Measurements from ENCODE around the gene ADISSP. TPM values are rescaled to one million over a fixed set of nuclear protein-coding genes. Genes with fewer than 3 reads are reported as not detected.

ADISSP gene
- total RNA-seq, 1 donor from 2014 or later = 34.8 TPM

DNA sequence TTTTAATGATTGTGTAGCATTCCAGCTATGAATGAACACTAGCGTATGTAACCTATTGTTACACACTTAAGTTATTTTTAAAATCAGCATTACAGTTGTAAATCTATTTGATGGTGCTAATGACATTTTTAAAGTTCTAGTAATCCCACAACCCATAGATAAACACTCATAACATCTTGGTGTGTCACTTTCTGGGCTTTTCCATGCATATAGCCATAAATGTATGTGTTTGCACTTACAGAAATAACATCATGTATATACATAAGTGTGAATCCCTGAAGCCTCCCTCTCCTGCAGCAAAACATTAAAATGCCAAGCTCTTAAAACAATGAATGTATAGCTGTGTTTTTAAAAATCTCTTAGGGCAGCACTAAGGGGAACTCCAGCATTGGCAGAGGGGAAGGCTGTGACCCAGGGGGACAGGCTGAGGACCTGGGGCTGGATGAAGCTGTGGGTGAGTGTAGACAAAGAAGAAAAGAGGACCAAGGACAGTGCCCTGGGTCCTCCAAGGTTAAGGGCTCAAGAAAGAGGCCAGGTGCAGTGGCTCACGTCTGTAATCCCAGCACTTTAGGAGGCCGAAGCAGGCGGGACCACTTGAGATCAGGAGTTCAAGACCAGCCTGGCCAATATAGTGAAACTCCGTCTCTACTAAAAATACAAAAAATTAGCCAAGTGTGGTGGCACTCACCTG lies 19.9 kb upstream of the ADISSP start:
- TF ChIP-seq, protein P1, sequence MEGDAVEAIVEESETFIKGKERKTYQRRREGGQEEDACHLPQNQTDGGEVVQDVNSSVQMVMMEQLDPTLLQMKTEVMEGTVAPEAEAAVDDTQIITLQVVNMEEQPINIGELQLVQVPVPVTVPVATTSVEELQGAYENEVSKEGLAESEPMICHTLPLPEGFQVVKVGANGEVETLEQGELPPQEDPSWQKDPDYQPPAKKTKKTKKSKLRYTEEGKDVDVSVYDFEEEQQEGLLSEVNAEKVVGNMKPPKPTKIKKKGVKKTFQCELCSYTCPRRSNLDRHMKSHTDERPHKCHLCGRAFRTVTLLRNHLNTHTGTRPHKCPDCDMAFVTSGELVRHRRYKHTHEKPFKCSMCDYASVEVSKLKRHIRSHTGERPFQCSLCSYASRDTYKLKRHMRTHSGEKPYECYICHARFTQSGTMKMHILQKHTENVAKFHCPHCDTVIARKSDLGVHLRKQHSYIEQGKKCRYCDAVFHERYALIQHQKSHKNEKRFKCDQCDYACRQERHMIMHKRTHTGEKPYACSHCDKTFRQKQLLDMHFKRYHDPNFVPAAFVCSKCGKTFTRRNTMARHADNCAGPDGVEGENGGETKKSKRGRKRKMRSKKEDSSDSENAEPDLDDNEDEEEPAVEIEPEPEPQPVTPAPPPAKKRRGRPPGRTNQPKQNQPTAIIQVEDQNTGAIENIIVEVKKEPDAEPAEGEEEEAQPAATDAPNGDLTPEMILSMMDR (IDR thresholded peaks at IDR 0.05; ENCODE audit: insufficient read depth, low read length, poor library complexity, severe bottlenecking) = no peak
- Histone ChIP-seq H3K4me3 (ENCODE audit: low read depth, low read length) (peak overlapping the region; percentile 34), H3K27me3 (ENCODE audit: control insufficient read depth, insufficient read depth, low read length) (no peaks in the 10 kb centered on the region), H3K36me3 (ENCODE audit: control insufficient read depth, insufficient read depth, low read length) (no peaks in the 10 kb centered on the region)
- no peak for DNase-seq (ENCODE audit: low read depth)

- no peak for DNase-seq (ENCODE audit: low read depth)
- TF ChIP-seq, protein P1 (IDR thresholded peaks at IDR 0.05; ENCODE audit: insufficient read depth, low read length, poor library complexity, severe bottlenecking) = no peak
- Histone ChIP-seq H3K4me3 (ENCODE audit: low read depth, low read length) (peak within 1 kb of the TSS; percentile 63), H3K27me3 (ENCODE audit: control insufficient read depth, insufficient read depth, low read length) (no peaks in the 10 kb centered on the region), H3K36me3 (ENCODE audit: control insufficient read depth, insufficient read depth, low read length) (no peaks in the 10 kb centered on the region)
Measured at GRCh38 chr20:3786665-3787323, 19.2 kb upstream of the ADISSP start, which contains the start of gene CENPB. CENPB (minus strand) TSS chr20:3786740; CDS start chr20:3786483, 257 bp downstream.

GRCh38 chr20:3786126-3786484 lies 18.6 kb upstream of the ADISSP start:
- H3K27me3 ChIP-seq (ENCODE audit: control insufficient read depth, insufficient read depth, low read length) = no peaks in the 10 kb centered on the region
- TF ChIP-seq, protein P1 (IDR thresholded peaks at IDR 0.05; ENCODE audit: insufficient read depth, low read length, poor library complexity, severe bottlenecking) = no peak
- no peaks in the 10 kb centered on the region for H3K36me3 ChIP-seq (ENCODE audit: control insufficient read depth, insufficient read depth, low read length)
- no peak for DNase-seq (ENCODE audit: low read depth)
- peak overlapping the region; percentile 63 for H3K4me3 ChIP-seq (ENCODE audit: low read depth, low read length)

DNA sequence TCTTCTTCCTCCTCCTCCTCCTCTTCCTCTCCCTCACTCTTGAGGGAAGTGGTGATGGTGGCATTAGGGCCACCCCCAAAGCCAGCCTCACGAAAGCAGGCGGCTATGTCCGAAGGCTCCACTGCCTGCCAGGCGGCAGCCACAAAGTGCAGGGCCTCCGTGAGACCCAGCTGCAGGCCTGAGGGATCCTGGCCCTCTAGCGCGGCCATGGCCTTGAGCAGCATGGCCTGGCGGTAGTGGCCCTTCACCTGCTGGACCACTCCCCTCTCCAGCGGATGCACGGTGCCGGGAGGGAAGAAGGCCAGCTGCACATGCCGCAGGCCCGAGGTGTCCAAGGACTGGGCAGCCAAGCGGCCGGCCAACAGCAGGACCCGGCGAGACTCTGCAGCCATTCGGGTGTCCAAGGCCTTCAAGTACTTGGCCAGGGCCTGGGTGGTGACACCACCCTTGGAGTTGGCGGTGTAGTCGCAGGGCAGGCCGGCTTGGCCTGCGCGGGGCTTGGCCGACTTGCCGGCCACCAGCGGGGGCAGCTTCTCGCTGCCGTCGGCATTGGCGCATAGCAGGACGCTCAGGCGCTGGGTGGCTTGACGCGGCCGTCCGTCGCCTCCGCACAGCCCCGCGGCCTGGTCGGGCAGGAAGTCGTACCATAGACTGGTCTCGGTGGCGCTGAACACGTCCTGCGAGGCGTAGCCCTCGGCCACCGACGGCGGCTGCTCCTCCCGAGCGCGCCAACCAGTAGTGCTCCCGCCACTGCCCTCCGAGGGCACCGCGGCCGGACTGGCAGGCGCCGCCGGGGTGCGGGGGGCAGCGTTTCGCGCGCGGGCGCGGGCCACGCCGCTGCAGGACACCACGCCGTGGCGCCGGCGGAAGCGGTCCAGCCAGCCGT lies 17.9 kb upstream of the ADISSP start:
- H3K4me3 ChIP-seq (ENCODE audit: low read depth, low read length) = peak overlapping the region; percentile 63
- no peaks in the 10 kb centered on the region for H3K27me3 ChIP-seq (ENCODE audit: control insufficient read depth, insufficient read depth, low read length)
- H3K36me3 ChIP-seq (ENCODE audit: control insufficient read depth, insufficient read depth, low read length) = no peaks in the 10 kb centered on the region
- no peak for DNase-seq (ENCODE audit: low read depth)
- TF ChIP-seq, protein P1 (IDR thresholded peaks at IDR 0.05; ENCODE audit: insufficient read depth, low read length, poor library complexity, severe bottlenecking) = no peak

- DNase-seq (ENCODE audit: low read depth) = no peak
- H3K36me3 ChIP-seq (ENCODE audit: control insufficient read depth, insufficient read depth, low read length) = no peaks in the 10 kb centered on the region
- H3K4me3 ChIP-seq (ENCODE audit: low read depth, low read length) = no peak overlapping the region
- TF ChIP-seq, protein P1 (IDR thresholded peaks at IDR 0.05; ENCODE audit: insufficient read depth, low read length, poor library complexity, severe bottlenecking) = no peak
- H3K27me3 ChIP-seq (ENCODE audit: control insufficient read depth, insufficient read depth, low read length) = no peaks in the 10 kb centered on the region
Measured at GRCh38 chr20:3784863-3785239, 17.3 kb upstream of the ADISSP start.

Data from kidney epithelial cell (primary cell).